Ovary (tissue), 9 donors: ENCODE results near the gene IL9R. TPM values are rescaled to one million over a fixed set of nuclear protein-coding genes. Genes with fewer than 3 reads are reported as not detected.

Experiments used
- DNase-seq, 5 donors: peaks; one replicate each; pipeline ENCODE4 v3.0.0-alpha.2; 2019 to 2020
- H3K27ac ChIP-seq, 2 donors: fragments of 200-600 bp; one replicate each; pipeline versions ENCODE4 v1.5.1 to v1.8.0; 2019 to 2022
- H3K27me3 ChIP-seq: fragments of 200-600 bp; one replicate; pipeline ENCODE4 v1.8.0; 2022
- H3K36me3 ChIP-seq: fragments of 200-600 bp; sonication (generic); one replicate; pipeline ENCODE4 v1.5.1; 2019
- H3K4me1 ChIP-seq: one replicate; pipeline ENCODE4 v1.8.1; 2013; ENCODE audit warnings: mild to moderate bottlenecking, moderate library complexity; ENCODE audit not compliant: insufficient read depth
- H3K4me3 ChIP-seq: fragments of 200-600 bp; sonication (generic); one replicate; pipeline ENCODE4 v1.5.1; 2017
- H3K9me3 ChIP-seq, 2 donors: fragments of 200-600 bp in 1 of 2; sonication (generic) in 1 of 2; one replicate each; pipeline versions ENCODE4 v1.5.1 to v1.8.1; 2013 to 2019; ENCODE audit warnings: mild to moderate bottlenecking in 1 of 2, moderate library complexity in 1 of 2
- EP300 ChIP-seq: sonication (generic); formaldehyde crosslinking; IDR thresholded peaks from one replicate; pipeline ENCODE4 v1.6.1; 2017; ENCODE audit warnings: antibody characterized with exemption
- POLR2A ChIP-seq: fragments of 450-650 bp; IDR thresholded peaks from one replicate; pipeline ENCODE4 v1.6.1; 2017; ENCODE audit warnings: antibody characterized with exemption, mild to moderate bottlenecking, moderate library complexity
- WGBS, 3 donors: extraction: QIAGEN DNeasy Blood & Tissue Kit in 1 of 3; methylation state at CpG; one replicate each; pipeline versions ENCODE4 v1.1.5 to v1.1.7; 2013 to 2017; 5-methylcytosine and 5-hydroxymethylcytosine counted together
- intact Hi-C, 4 donors: fragments of 100-400 bp; cut with DNase I; formaldehyde crosslinking; loops; one replicate each; pipeline versions ENCODE4 v1.11.0 to v1.15.1; 2022 to 2023
- polyA plus RNA-seq, 2 donors: library from polyadenylated mRNA; stranded (reverse); fragments of 200-250 nt in 1 of 2; fragments of 350-450 nt in 1 of 2; fragmentation: Illumina TruSeq in 1 of 2; extraction: RNeasy Lipid Tissue Mini Kit (QIAGEN cat#74804) in 1 of 2; gene quantifications; one replicate each; pipeline ENCODE4 v1.2.3, GENCODE V29; 2013 to 2014
- total RNA-seq, 7 donors: library from RNA; depleted of rRNA in 2 of 7; stranded (reverse); fragments of >200 nt in 2 of 7; fragmentation: NEBNext Ultra II Directional in 3 of 7; extraction: Animal tissue kit (Norgen Biotek cat#: 25700) in 3 of 7; gene quantifications; one replicate each; pipeline versions ENCODE4 v1.1.0 to v1.2.4, GENCODE V29; 2016 to 2023
- TF ChIP-seq, protein P1 (sequence below), 3 donors: fragments of 450-650 bp in 2 of 3; fragments of 200-600 bp in 1 of 3; IDR thresholded peaks; one replicate each; pipeline versions ENCODE4 v1.5.1 to v1.8.0; 2016 to 2022; ENCODE audit warnings: antibody characterized with exemption in 3 of 3, mild to moderate bottlenecking in 1 of 3
- donor health status: DM: no; HTN: no; CAD: no; lungs with moderate emphysema.
- donor health status: DM: no; HTN: no; CAD: no.
- donor health status: Bipolar disorder and iron deficiency.
- donor health status: DM: yes; HTN: yes; CAD: no.
- donor health status: DM: no; HTN: no; CAD: no.
- donor health status: DM: yes; HTN: yes; CAD: no.

IL9R gene
- total and polyA plus RNA-seq, 9 donors: 0.05 to 0.20 (median 0.12) TPM; not detected in 5

DNA sequence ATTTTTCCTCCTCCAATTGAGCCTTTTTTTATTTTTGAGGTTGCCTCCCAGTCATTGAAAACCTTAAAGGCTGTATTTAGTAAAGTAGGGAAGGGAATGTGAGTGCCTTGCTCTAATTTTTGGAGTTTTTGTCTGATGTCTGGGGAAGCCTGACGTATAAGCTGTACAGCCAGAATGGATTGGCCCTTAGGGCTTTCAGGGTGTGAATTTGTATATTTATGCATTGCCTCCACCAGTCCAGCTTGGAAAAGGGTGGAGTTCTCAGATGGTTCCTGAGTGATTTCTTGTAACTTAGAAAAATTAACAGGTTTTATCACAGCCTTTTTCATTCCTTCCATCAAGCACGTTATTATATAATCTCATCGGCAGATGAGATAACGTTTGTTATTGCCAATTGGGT is 8.6 kb upstream of the IL9R start:
- H3K27me3 ChIP-seq: no peaks in the 10 kb centered on the region
- 63 to 87% (median 76%) methylated on average over 4 of the region's 4 CpGs for WGBS, 3 donors
- DNase-seq: no peak
- no peaks in the 10 kb centered on the region for H3K4me1 ChIP-seq
- TF ChIP-seq POLR2A: no peak
- TF ChIP-seq, protein P1, sequence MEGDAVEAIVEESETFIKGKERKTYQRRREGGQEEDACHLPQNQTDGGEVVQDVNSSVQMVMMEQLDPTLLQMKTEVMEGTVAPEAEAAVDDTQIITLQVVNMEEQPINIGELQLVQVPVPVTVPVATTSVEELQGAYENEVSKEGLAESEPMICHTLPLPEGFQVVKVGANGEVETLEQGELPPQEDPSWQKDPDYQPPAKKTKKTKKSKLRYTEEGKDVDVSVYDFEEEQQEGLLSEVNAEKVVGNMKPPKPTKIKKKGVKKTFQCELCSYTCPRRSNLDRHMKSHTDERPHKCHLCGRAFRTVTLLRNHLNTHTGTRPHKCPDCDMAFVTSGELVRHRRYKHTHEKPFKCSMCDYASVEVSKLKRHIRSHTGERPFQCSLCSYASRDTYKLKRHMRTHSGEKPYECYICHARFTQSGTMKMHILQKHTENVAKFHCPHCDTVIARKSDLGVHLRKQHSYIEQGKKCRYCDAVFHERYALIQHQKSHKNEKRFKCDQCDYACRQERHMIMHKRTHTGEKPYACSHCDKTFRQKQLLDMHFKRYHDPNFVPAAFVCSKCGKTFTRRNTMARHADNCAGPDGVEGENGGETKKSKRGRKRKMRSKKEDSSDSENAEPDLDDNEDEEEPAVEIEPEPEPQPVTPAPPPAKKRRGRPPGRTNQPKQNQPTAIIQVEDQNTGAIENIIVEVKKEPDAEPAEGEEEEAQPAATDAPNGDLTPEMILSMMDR (IDR thresholded peaks at IDR 0.05): no peak
- no peak for TF ChIP-seq EP300
- H3K27ac ChIP-seq: no peak overlapping the region
- intact Hi-C loops: no loop called here
- H3K36me3 ChIP-seq: no peaks in the 10 kb centered on the region
- H3K4me3 ChIP-seq: no peak overlapping the region
- H3K9me3 ChIP-seq: no peaks in the 10 kb centered on the region

DNA sequence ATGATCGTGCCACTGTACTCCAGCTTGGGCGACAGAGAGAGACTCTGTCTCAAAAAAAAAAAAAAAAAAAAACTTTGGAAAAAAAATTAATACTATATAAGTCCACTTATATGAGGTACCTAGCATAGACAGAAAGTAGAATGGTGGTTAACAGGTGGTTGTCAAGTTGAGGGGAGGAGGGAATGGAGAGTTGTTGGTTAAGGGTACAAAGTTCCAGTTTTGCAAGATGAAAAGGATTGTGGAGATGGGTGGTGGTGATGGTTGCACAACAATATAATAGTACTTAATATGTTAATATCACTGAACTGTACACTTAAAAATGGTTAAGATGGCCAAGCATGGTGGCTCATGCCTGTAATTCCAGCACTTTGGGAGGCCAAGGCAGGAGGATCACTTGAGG is 4.1 kb upstream of the IL9R start:
- Histone ChIP-seq H3K36me3 (no peaks in the 10 kb centered on the region), H3K27ac (no peak overlapping the region), H3K4me3 (no peak overlapping the region), H3K4me1 (no peaks in the 10 kb centered on the region), H3K27me3 (no peaks in the 10 kb centered on the region), H3K9me3 (no peaks in the 10 kb centered on the region)
- intact Hi-C loops: no loop called here
- DNase-seq: no peak
- WGBS, 3 donors: 65 to 83% (median 74%) methylated on average over 2 of the region's 2 CpGs
- TF ChIP-seq, protein P1 (IDR thresholded peaks at IDR 0.05): no peak
- TF ChIP-seq POLR2A (no peak), EP300 (no peak)

DNA sequence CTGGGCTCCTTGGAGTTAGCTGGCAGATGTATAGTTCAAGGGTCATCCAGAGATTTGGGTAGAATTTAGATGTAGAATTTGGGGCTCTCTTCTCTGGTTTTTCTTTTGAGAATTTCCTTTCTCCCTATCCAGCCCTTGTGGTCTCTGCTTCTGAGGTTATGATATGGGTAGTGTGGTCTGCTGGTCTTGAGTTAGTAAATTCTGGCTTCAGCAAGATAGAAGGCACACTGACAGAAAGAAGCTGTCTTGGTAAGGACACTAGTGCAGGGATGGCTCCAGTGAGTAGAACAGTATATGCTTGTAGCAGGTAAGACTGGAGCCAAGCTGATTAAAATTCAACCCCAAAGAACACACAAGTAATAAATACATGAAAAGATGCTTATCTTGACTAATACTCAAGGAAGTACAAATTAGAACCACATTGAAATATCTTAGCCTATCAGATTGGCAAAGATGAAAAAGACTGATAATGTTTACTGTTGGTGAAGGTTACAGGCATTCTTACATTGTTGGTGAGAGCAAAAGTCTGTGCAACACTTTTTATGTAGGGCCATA is 2.1 kb upstream of the IL9R start:
- H3K9me3 ChIP-seq: no peaks in the 10 kb centered on the region
- no peak overlapping the region for H3K4me3 ChIP-seq
- no peak overlapping the region for H3K27ac ChIP-seq
- no peaks in the 10 kb centered on the region for H3K4me1 ChIP-seq
- intact Hi-C loops: no loop called here
- H3K36me3 ChIP-seq: no peaks in the 10 kb centered on the region
- DNase-seq: no peak
- no peaks in the 10 kb centered on the region for H3K27me3 ChIP-seq
- TF ChIP-seq EP300 (no peak), POLR2A (no peak)
- TF ChIP-seq, protein P1 (IDR thresholded peaks at IDR 0.05): no peak

DNA sequence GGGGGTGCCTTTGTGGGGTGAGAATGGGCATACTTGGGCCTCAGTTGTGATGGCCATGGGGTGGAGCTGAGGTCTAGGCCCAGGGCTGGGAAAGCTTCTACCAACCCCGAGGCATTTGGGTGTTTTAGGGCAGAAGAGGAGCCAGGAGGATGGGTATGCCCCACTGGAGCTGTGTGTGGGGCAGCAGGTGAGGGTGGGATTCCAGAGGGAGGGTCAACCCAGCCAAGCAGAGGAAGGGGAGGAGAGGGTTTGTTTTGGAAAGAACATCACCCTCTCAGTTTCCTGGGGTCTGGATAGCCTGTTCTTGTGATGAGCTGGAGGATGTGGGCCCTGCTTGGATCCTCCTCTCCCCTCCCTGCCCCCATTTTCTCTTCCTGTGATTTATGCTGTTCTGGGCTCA is 620 bp downstream of the IL9R start:
- no peaks in the 10 kb centered on the region for H3K4me1 ChIP-seq
- intact Hi-C loops: no loop called here
- TF ChIP-seq EP300 (no peak), POLR2A (no peak)
- TF ChIP-seq, protein P1 (IDR thresholded peaks at IDR 0.05): no peak
- no peaks in the 10 kb centered on the region for H3K36me3 ChIP-seq
- no peaks in the 10 kb centered on the region for H3K27me3 ChIP-seq
- 33 to 47% (median 44%) methylated on average over 1 of the region's 1 CpG for WGBS, 3 donors
- no peaks in the 10 kb centered on the region for H3K9me3 ChIP-seq
- no peak overlapping the region for H3K4me3 ChIP-seq
- H3K27ac ChIP-seq: no peak overlapping the region
- DNase-seq: no peak
